Gastrocnemius medialis (tissue), 4 donors: ENCODE data around the gene CUTC. TPM values are rescaled to one million over a fixed set of nuclear protein-coding genes. Genes with fewer than 3 reads are reported as not detected.
"Not testable (repeated sequence)": the region's sequence is repeated elsewhere in the genome, so short reads cannot be mapped to it uniquely, and the experiment has no call there.

Experiments used
- ATAC-seq, 2 donors: fragments of 150-250 bp; one replicate each; pipeline ENCODE4 v1.9.1; 2016
- DNase-seq, 2 donors: peaks; one replicate each; pipeline ENCODE4 v3.0.0-alpha.2; 2019
- H3K27ac ChIP-seq, 4 donors: fragments of 200-600 bp; sonication (generic); 1 replicate in 1 of 4; 2 replicates in 3 of 4; pipeline ENCODE4 v1.5.1; 2016 to 2018; ENCODE audit warnings: mild to moderate bottlenecking in 2 of 4, moderate library complexity in 1 of 4
- H3K27me3 ChIP-seq, 3 donors: fragments of 200-600 bp; sonication (generic) in 2 of 3; 1 replicate in 1 of 3; 2 replicates in 2 of 3; pipeline versions ENCODE4 v1.5.1 to v1.6.0; 2016 to 2019; ENCODE audit warnings: mild to moderate bottlenecking in 1 of 3, moderate library complexity in 1 of 3
- H3K36me3 ChIP-seq, 2 donors: fragments of 200-600 bp; sonication (generic) in 1 of 2; one replicate each; pipeline ENCODE4 v1.5.1; 2017 to 2018
- H3K4me1 ChIP-seq, 2 donors: fragments of 200-600 bp; sonication (generic) in 1 of 2; one replicate each; pipeline ENCODE4 v1.5.1; 2016 to 2017; ENCODE audit warnings: mild to moderate bottlenecking in 2 of 2
- H3K4me3 ChIP-seq, 4 donors: fragments of 200-600 bp; sonication (generic) in 3 of 4; 1 replicate in 1 of 4; 2 replicates in 3 of 4; pipeline ENCODE4 v1.5.1; 2016 to 2019; ENCODE audit warnings: mild to moderate bottlenecking in 2 of 4
- H3K9me3 ChIP-seq, 3 donors: fragments of 200-600 bp; sonication (generic) in 2 of 3; 1 replicate in 1 of 3; 2 replicates in 2 of 3; pipeline ENCODE4 v1.5.1; 2016 to 2019
- POLR2A ChIP-seq, 2 donors: fragments of 450-650 bp; IDR thresholded peaks; one replicate each; pipeline ENCODE4 v1.6.1; 2017; ENCODE audit warnings: antibody characterized with exemption in 2 of 2, mild to moderate bottlenecking in 2 of 2, moderate library complexity in 2 of 2
- in situ Hi-C, 4 donors: fragments of 200-750 bp; cut with MboI; loops; one replicate each; pipeline versions ENCODE4 v1.15.0 to v1.8.0; 2017; ENCODE audit warnings: low sequenced_read_pairs in 4 of 4
- intact Hi-C: fragments of 100-400 bp; cut with DNase I; formaldehyde crosslinking; loops from one replicate; pipeline ENCODE4 v1.15.1; 2023; ENCODE audit warnings: low total_unique reads
- total RNA-seq, 4 donors: library from RNA; depleted of rRNA; stranded (reverse); fragments of >200 nt; gene quantifications; one replicate each; pipeline versions ENCODE4 v1.1.0 to v1.2.3, GENCODE V29; 2016
- TF ChIP-seq, protein P1 (sequence below), 5 experiments: fragments of 450-650 bp in 3 of 5; fragments of 200-600 bp in 2 of 5; sonication (generic) in 2 of 5; IDR thresholded peaks in 4 of 5; conservative IDR thresholded peaks in 1 of 5; 1 replicate in 4 of 5; 2 replicates in 1 of 5; pipeline ENCODE4 v1.5.1; 2016 to 2019; ENCODE audit warnings: antibody characterized with exemption in 5 of 5, mild to moderate bottlenecking in 3 of 5, moderate library complexity in 3 of 5

CUTC gene
- total RNA-seq, 4 donors from 2014 or later, result 85.2 to 172 (median 126) TPM

DNA sequence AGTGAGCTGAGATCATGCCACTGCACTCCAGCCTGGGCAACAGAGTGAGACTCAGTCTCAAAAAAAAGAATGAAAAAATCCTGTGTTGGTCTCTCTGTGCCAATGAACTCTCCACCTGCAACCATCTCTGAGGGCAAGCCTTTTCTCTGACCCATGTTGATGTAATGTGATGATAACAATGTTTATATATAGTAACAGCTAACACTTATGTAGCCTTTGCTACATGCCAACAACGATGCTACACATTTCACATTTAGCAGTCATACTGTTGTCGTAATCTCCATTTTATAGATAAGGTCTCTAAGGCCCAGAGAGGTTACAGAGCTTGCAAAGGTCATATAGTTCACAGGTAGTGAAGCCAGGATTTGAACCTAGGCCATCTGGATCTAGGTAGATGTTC lies 11.6 kb upstream of the CUTC start:
- TF ChIP-seq, protein P1, sequence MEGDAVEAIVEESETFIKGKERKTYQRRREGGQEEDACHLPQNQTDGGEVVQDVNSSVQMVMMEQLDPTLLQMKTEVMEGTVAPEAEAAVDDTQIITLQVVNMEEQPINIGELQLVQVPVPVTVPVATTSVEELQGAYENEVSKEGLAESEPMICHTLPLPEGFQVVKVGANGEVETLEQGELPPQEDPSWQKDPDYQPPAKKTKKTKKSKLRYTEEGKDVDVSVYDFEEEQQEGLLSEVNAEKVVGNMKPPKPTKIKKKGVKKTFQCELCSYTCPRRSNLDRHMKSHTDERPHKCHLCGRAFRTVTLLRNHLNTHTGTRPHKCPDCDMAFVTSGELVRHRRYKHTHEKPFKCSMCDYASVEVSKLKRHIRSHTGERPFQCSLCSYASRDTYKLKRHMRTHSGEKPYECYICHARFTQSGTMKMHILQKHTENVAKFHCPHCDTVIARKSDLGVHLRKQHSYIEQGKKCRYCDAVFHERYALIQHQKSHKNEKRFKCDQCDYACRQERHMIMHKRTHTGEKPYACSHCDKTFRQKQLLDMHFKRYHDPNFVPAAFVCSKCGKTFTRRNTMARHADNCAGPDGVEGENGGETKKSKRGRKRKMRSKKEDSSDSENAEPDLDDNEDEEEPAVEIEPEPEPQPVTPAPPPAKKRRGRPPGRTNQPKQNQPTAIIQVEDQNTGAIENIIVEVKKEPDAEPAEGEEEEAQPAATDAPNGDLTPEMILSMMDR (IDR thresholded peaks at IDR 0.05 in 4 of 5, conservative IDR thresholded peaks at IDR 0.05 in 1 of 5), result no peak
- TF ChIP-seq POLR2A (IDR thresholded peaks at IDR 0.05), result no peak
- Histone ChIP-seq H3K4me3 (no peak overlapping the region), H3K9me3 (no peaks in the 10 kb centered on the region), H3K27me3 (no peaks in the 10 kb centered on the region), H3K27ac (no peak overlapping the region), H3K4me1 (no peaks in the 10 kb centered on the region), H3K36me3 (peaks cover 0 to 95% of the 10 kb centered on the region in 2 donors)
- no peak for DNase-seq
- intact Hi-C loops, result no loop called here
- no peak for ATAC-seq
- in situ Hi-C loops, result loop anchor here in 2 of 4 donors (25.0 kb wide), 1 partner anchor 283 kb away; the partner anchor contains the start of gene GOT1 (in 2 of the 2)

DNA sequence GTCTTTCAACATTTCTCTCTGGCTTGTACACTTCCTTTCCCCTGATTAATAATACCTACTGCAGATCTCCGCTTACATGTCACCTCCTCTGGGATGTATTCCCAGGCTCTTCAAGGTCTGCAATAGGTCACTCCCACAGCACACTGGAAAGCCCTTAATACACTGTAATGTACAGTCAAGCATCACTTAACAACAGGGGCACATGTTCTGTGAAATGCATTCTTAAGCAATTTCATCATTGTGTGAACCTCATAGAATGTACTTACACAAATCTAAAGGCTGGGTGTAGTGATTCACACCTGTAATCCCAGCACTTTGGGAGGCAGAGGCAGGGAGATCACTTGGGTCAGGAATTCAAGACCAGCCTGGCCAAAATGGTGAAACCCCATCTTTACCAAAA lies 2.0 kb upstream of the CUTC start:
- no peak for DNase-seq
- H3K36me3 ChIP-seq, result peaks cover 0 to 40% of the 10 kb centered on the region in 2 donors
- TF ChIP-seq, protein P1 (IDR thresholded peaks at IDR 0.05 in 4 of 5, conservative IDR thresholded peaks at IDR 0.05 in 1 of 5), result no peak
- TF ChIP-seq POLR2A (IDR thresholded peaks at IDR 0.05), result no peak
- H3K4me1 ChIP-seq, result peaks cover 33% of the 10 kb centered on the region in 2 donors
- H3K27ac ChIP-seq, result peak overlapping the region in 1 of 4 donors; percentile 99
- intact Hi-C loops, result loop anchor here (5.0 to 10.0 kb wide), 2 partner anchors 108 to 635 kb away; partner anchors contain the start of gene SLC25A28
- in situ Hi-C loops, result loop anchor here in 1 of 4 donors (10.0 kb wide), 1 partner anchor 295 kb away; the partner anchor contains the start of gene GOT1
- ATAC-seq, result no peak
- H3K4me3 ChIP-seq, result no peak overlapping the region
- H3K9me3 ChIP-seq, result no peaks in the 10 kb centered on the region
- H3K27me3 ChIP-seq, result no peaks in the 10 kb centered on the region

- peak overlapping the region; percentile 82 to 100 (median 97) for H3K4me3 ChIP-seq
- H3K27me3 ChIP-seq, result no peaks in the 10 kb centered on the region
- peaks cover 0 to 33% of the 10 kb centered on the region in 2 donors for H3K36me3 ChIP-seq
- TF ChIP-seq POLR2A (IDR thresholded peaks at IDR 0.05), result no peak
- TF ChIP-seq, protein P1 (IDR thresholded peaks at IDR 0.05 in 4 of 5, conservative IDR thresholded peaks at IDR 0.05 in 1 of 5), result peak in 1 of 5 experiments; percentile 23
- no peak for DNase-seq
- in situ Hi-C loops (loop anchor here in 1 of 4 donors (10.0 kb wide), 1 partner anchor 297 kb away; the partner anchor contains the start of gene GOT1), intact Hi-C loops (loop anchor here (2.0 to 10.0 kb wide), 3 partner anchors 109 to 633 kb away; partner anchors contain the start of genes GOT1 and SLC25A28)
- peak overlapping the region; percentile 95 to 99 (median 99) for H3K27ac ChIP-seq
- H3K4me1 ChIP-seq, result peaks cover 47 to 48% of the 10 kb centered on the region in 2 donors
- no peaks in the 10 kb centered on the region for H3K9me3 ChIP-seq
- ATAC-seq, result peak in 1 of 2 donors; percentile 12
Observed at GRCh38 chr10:99731306-99732032, 565 bp upstream of the CUTC start.

DNA sequence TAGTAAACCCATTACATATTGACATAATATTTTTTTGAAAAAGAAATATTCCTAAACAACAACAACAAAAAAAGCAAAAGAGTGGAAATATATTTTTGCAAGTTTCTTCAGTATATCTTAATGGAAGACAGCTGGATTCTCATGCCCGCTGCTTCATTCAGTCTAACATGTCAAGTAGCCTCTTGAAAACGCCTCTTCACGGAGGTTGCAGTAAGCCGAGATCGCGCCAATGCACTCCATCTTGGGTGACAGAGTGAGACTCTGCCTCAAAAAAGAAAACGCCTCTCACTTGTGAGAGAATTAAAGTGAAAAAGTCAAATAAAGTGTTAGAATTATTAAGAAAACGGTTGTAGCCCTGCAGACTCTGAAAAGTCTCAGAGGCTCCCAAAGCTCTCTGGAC lies 1.3 kb downstream of the CUTC start:
- DNase-seq (peak; percentile 22 to 42), ATAC-seq (peak; percentile 30)
- no peak for TF ChIP-seq POLR2A (IDR thresholded peaks at IDR 0.05)
- TF ChIP-seq, protein P1 (IDR thresholded peaks at IDR 0.05 in 4 of 5, conservative IDR thresholded peaks at IDR 0.05 in 1 of 5), result no peak
- in situ Hi-C loops, result loop anchor here in 1 of 4 donors (10.0 kb wide), 1 partner anchor 299 kb away; the partner anchor contains the start of gene GOT1
- H3K36me3 ChIP-seq, result peaks cover 0 to 30% of the 10 kb centered on the region in 2 donors
- intact Hi-C loops, result loop anchor here (2.0 to 10.0 kb wide), 3 partner anchors 111 to 631 kb away; partner anchors contain the start of genes GOT1 and SLC25A28
- H3K4me1 ChIP-seq, result peaks cover 62 to 64% of the 10 kb centered on the region in 2 donors
- peak overlapping the region; percentile 95 to 99 (median 99) for H3K27ac ChIP-seq
- no peaks in the 10 kb centered on the region for H3K9me3 ChIP-seq
- H3K27me3 ChIP-seq, result no peaks in the 10 kb centered on the region
- peak overlapping the region; percentile 82 to 100 (median 97) for H3K4me3 ChIP-seq

DNA sequence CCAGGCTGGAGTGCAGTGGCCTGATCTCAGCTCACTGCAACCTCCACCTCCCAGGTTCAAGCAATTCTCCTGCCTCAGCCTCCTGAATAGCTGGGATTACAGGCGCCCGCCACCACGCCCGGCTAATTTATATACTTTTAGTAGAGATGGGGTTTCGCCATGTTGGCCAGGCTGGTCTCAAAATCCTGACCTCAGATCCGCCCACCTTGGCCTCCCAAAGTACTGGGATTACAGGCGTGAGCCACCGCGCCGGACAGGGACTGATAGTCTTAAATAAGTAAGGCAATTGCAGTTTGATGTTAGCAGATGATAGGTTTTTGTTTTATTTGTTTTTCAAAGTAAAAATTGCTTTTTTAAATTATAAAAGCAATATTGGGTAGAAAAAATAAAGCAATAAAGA lies 2.1 kb downstream of the CUTC start:
- peak overlapping the region; percentile 82 to 100 (median 97) for H3K4me3 ChIP-seq
- DNase-seq, result peak in 1 of 2 donors; percentile 27
- H3K4me1 ChIP-seq, result peaks cover 69 to 70% of the 10 kb centered on the region in 2 donors
- H3K36me3 ChIP-seq, result peaks cover 0 to 30% of the 10 kb centered on the region in 2 donors
- intact Hi-C loops (loop anchor here (5.0 to 10.0 kb wide), 2 partner anchors 112 to 631 kb away; partner anchors contain the start of gene SLC25A28), in situ Hi-C loops (loop anchor here in 1 of 4 donors (10.0 kb wide), 1 partner anchor 299 kb away; the partner anchor contains the start of gene GOT1)
- H3K9me3 ChIP-seq, H3K27me3 ChIP-seq, ATAC-seq: not testable (repeated sequence)
- peak overlapping the region; percentile 95 to 99 (median 99) for H3K27ac ChIP-seq
